ENCODE results near the gene TTC12. TPM values are rescaled to one million over a fixed set of nuclear protein-coding genes. Genes with fewer than 3 reads are reported as not detected.

TTC12 gene
- total RNA-seq, 1 donor from 2014 or later = 49.1 TPM

DNA sequence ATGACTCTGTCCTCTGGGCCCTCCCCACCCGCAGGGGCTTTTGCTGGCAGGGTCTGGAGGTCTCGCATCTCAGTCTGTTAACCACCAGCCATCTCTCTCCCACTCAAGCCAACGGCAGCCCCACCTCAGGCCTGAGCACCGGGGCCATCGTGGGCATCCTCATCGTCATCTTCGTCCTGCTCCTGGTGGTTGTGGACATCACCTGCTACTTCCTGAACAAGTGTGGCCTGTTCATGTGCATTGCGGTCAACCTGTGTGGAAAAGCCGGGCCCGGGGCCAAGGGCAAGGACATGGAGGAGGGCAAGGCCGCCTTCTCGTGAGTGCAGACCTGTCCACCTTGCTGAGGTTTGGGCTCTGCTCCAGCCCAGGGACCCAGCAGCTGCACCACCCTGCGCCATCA, 44.3 kb upstream of the TTC12 start:
- H3K4me1 Mint-ChIP-seq = no peaks in the 10 kb centered on the region
- H3K4me3 Mint-ChIP-seq = no peak overlapping the region
- no peaks in the 10 kb centered on the region for H3K9me3 Mint-ChIP-seq
- no peak overlapping the region for H3K27ac Mint-ChIP-seq
- H3K36me3 Mint-ChIP-seq = peaks cover 17% of the 10 kb centered on the region
- no peaks in the 10 kb centered on the region for H3K27me3 Mint-ChIP-seq (ENCODE audit: low read depth)
- TF ChIP-seq, protein P1, sequence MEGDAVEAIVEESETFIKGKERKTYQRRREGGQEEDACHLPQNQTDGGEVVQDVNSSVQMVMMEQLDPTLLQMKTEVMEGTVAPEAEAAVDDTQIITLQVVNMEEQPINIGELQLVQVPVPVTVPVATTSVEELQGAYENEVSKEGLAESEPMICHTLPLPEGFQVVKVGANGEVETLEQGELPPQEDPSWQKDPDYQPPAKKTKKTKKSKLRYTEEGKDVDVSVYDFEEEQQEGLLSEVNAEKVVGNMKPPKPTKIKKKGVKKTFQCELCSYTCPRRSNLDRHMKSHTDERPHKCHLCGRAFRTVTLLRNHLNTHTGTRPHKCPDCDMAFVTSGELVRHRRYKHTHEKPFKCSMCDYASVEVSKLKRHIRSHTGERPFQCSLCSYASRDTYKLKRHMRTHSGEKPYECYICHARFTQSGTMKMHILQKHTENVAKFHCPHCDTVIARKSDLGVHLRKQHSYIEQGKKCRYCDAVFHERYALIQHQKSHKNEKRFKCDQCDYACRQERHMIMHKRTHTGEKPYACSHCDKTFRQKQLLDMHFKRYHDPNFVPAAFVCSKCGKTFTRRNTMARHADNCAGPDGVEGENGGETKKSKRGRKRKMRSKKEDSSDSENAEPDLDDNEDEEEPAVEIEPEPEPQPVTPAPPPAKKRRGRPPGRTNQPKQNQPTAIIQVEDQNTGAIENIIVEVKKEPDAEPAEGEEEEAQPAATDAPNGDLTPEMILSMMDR (IDR thresholded peaks at IDR 0.05; ENCODE audit: unreplicated experiment) = no peak
- no peak for DNase-seq (ENCODE audit: low spot score in 2 of 2, unreplicated experiment in 2 of 2)

- no peak for DNase-seq (ENCODE audit: low spot score in 2 of 2, unreplicated experiment in 2 of 2)
- no peaks in the 10 kb centered on the region for H3K27me3 Mint-ChIP-seq (ENCODE audit: low read depth)
- TF ChIP-seq, protein P1 (IDR thresholded peaks at IDR 0.05; ENCODE audit: unreplicated experiment) = no peak
- H3K9me3 Mint-ChIP-seq = no peaks in the 10 kb centered on the region
- H3K4me3 Mint-ChIP-seq = no peak overlapping the region
- no peak overlapping the region for H3K27ac Mint-ChIP-seq
- no peaks in the 10 kb centered on the region for H3K4me1 Mint-ChIP-seq
- peaks cover 26% of the 10 kb centered on the region for H3K36me3 Mint-ChIP-seq
Observed at GRCh38 chr11:113271551-113272245, 42.7 kb upstream of the TTC12 start.

- Mint-ChIP-seq H3K4me3 (no peak overlapping the region), H3K36me3 (peaks cover 28% of the 10 kb centered on the region), H3K27ac (no peak overlapping the region), H3K4me1 (no peaks in the 10 kb centered on the region), H3K9me3 (no peaks in the 10 kb centered on the region), H3K27me3 (ENCODE audit: low read depth) (no peaks in the 10 kb centered on the region)
- no peak for DNase-seq (ENCODE audit: low spot score in 2 of 2, unreplicated experiment in 2 of 2)
- TF ChIP-seq, protein P1 (IDR thresholded peaks at IDR 0.05; ENCODE audit: unreplicated experiment) = no peak
Observed at GRCh38 chr11:113272281-113272680, 42.1 kb upstream of the TTC12 start.

DNA sequence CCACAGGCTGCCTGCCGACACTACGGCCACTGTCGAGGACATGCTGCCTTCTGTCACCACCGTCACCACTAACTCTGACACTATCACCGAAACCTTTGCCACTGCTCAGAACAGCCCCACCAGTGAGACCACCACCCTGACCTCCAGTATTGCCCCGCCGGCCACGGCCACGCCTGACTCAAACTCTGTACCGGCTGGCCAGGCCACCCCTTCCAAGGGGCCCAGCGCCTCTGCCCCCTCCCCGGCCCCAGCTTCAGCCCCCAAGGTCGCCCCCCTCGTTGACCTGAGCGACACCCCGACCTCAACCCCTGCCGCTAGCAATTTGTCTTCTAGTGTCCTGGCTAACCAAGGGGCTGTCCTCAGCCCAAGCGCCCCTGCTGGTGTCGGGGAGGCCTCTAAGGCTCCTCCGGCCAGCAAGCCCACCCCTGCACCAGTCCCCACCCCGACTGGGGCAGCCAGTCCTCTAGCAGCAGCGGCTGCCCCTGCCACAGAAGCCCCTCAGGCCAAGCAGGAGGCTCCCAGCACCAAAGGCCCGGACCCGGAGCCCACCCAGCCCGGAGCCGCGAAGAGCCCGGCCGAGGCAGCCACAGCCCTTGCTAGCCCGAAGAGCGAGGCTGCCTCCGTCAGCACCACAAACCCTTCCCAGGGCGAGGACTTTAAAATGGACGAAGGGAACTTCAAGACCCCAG, 41.3 kb upstream of the TTC12 start:
- Mint-ChIP-seq H3K9me3 (no peaks in the 10 kb centered on the region), H3K27ac (no peak overlapping the region), H3K27me3 (ENCODE audit: low read depth) (no peaks in the 10 kb centered on the region), H3K36me3 (peaks cover 28% of the 10 kb centered on the region), H3K4me1 (no peaks in the 10 kb centered on the region), H3K4me3 (no peak overlapping the region)
- TF ChIP-seq, protein P1 (IDR thresholded peaks at IDR 0.05; ENCODE audit: unreplicated experiment) = no peak
- no peak for DNase-seq (ENCODE audit: low spot score in 2 of 2, unreplicated experiment in 2 of 2)

GRCh38 chr11:113273720-113274119, 40.7 kb upstream of the TTC12 start:
- TF ChIP-seq, protein P1 (IDR thresholded peaks at IDR 0.05; ENCODE audit: unreplicated experiment) = no peak
- peaks cover 31% of the 10 kb centered on the region for H3K36me3 Mint-ChIP-seq
- H3K4me3 Mint-ChIP-seq = no peak overlapping the region
- H3K9me3 Mint-ChIP-seq = no peaks in the 10 kb centered on the region
- no peak for DNase-seq (ENCODE audit: low spot score in 2 of 2, unreplicated experiment in 2 of 2)
- H3K4me1 Mint-ChIP-seq = no peaks in the 10 kb centered on the region
- H3K27ac Mint-ChIP-seq = no peak overlapping the region
- no peaks in the 10 kb centered on the region for H3K27me3 Mint-ChIP-seq (ENCODE audit: low read depth)
